Lower leg skin (tissue), 4 donors: ENCODE measurements around the gene DDN. TPM values are rescaled to one million over a fixed set of nuclear protein-coding genes. Genes with fewer than 3 reads are reported as not detected.

Experiments used
- DNase-seq, 2 donors: peaks; one replicate each; pipeline ENCODE4 v3.0.0-alpha.2; 2019; ENCODE audit warnings: low spot score in 2 of 2
- H3K4me3 ChIP-seq: fragments of 200-600 bp; sonication (generic); 2 replicates; pipeline ENCODE4 v1.5.1; 2017; ENCODE audit warnings: mild to moderate bottlenecking, low read depth; ENCODE audit not compliant: poor library complexity, severe bottlenecking
- CTCF ChIP-seq, 3 donors: fragments of 450-650 bp; IDR thresholded peaks; one replicate each; pipeline ENCODE4 v1.5.1; 2016; ENCODE audit warnings: antibody characterized with exemption in 3 of 3, mild to moderate bottlenecking in 3 of 3, moderate library complexity in 2 of 3
- POLR2A ChIP-seq, 2 donors: fragments of 450-650 bp; IDR thresholded peaks; one replicate each; pipeline ENCODE4 v1.6.1; 2016 to 2017; ENCODE audit warnings: antibody characterized with exemption in 2 of 2, mild to moderate bottlenecking in 1 of 2, moderate library complexity in 1 of 2
- WGBS, 2 donors: methylation state at CpG; one replicate each; pipeline ENCODE4 v1.1.5; 2018; 5-methylcytosine and 5-hydroxymethylcytosine counted together
- intact Hi-C: fragments of 100-400 bp; cut with DNase I; formaldehyde crosslinking; loops from one replicate; pipeline ENCODE4 v1.15.0; 2023; ENCODE audit warnings: low total_unique reads
- total RNA-seq, 4 donors: library from RNA; depleted of rRNA; stranded (reverse); fragments of >200 nt; gene quantifications; one replicate each; pipeline ENCODE4 v1.1.0, GENCODE V29; 2016

Gene DDN
- total RNA-seq, 4 donors from 2014 or later: 0.05 to 0.29 (median 0.13) TPM; not detected in 1

GRCh38 chr12:48958049-48958388 is 41.2 kb downstream of the DDN start:
- no peak overlapping the region for H3K4me3 ChIP-seq
- DNase-seq: no peak
- no peak for TF ChIP-seq CTCF (IDR thresholded peaks at IDR 0.05)
- no peak for TF ChIP-seq POLR2A (IDR thresholded peaks at IDR 0.05)
- intact Hi-C loops: no loop called here
- 16 to 19% methylated on average over 3 of the region's 3 CpGs for WGBS, 2 donors

DNA sequence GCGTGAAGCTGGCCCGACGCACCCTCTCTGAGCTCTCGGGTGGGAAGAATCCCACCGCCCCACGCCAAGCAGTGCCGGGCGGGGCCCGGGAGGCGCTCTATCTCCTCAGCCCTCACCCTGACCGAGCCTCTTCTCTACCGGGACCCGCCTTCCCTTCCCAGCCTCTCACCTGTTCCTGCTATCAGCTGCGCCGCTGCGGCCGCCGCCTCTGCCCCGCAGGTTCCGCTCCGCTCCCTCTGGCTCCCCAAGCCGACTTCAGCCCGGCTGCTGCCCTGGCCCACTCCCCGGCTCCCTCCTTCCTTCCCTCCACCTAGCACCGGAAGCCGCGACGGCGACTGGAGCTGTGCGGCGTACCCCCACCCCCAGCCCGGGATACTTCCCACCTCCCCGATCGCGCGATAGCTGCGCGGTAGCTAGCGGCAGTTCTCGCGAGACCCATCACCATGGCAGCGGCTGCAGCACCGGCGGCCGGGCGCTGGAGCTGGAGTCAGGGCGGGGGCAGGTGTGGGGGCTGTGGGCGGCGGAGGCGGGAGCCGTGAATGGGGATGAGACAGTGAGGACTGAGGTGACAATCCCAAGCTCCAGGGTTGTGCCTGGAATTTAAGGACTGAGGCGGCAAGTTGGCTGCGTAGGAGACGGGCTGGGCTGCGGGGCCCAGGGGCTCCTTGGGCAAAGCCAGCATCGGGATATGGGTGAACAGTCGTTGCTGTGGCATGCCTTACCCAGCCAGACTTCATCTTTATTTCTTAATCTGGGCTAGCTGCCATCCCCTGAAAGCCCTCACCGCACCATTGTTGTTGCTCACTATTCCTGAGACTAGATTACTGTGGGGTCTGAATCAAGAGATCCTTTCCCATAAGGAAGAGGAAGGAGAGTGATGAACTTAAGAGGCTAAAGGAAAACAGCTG is 41.8 kb downstream of the DDN start, which contains the start of gene ARF3:
Gene ARF3 (minus strand): TSS at position 347 of the 908 bp plus-strand sequence. CDS start 16,392 bp downstream, outside the sequence.
- intact Hi-C loops: no loop called here
- WGBS, 2 donors: 0 to 1% methylated on average over 49 to 55 of the region's 58 CpGs
- no peak for TF ChIP-seq CTCF (IDR thresholded peaks at IDR 0.05)
- TF ChIP-seq POLR2A (IDR thresholded peaks at IDR 0.05): no peak
- peak; percentile 88 to 98 for DNase-seq
- peak within 1 kb of the TSS; percentile 99 for H3K4me3 ChIP-seq

- peak overlapping the region; percentile 99 for H3K4me3 ChIP-seq
- 0 to 1% methylated on average over 29 of the region's 29 CpGs for WGBS, 2 donors
- peak; percentile 88 to 96 for DNase-seq
- intact Hi-C loops: no loop called here
- TF ChIP-seq POLR2A (IDR thresholded peaks at IDR 0.05) (no peak), CTCF (IDR thresholded peaks at IDR 0.05) (no peak)
Observed at GRCh38 chr12:48956279-48957140, 42.7 kb downstream of the DDN start.

GRCh38 chr12:48954841-48955501 is 44.2 kb downstream of the DDN start:
- WGBS, 2 donors: 54 to 68% methylated on average over 3 of the region's 3 CpGs
- no peak for DNase-seq
- intact Hi-C loops: no loop called here
- TF ChIP-seq POLR2A (IDR thresholded peaks at IDR 0.05) (no peak), CTCF (IDR thresholded peaks at IDR 0.05) (no peak)
- no peak overlapping the region for H3K4me3 ChIP-seq

DNA sequence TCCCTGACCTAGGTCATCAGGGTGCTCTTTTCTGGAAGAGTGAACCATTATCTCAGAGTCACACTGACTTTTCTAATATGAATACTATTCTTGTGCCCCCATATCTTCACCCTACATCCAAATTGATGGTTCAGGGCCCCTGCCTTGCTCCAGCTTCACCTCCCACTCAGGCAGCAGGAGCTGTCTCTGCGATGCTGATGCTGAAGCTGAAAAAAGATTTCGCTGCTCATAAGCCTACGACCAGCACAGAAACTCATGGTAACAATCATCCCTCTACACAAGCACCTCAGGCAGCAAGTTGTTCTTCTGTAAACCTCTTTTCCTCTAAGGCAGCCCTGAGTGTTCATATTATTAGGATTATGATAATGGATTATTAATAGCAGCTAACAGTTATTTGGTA is 45.1 kb downstream of the DDN start:
- H3K4me3 ChIP-seq: no peak overlapping the region
- TF ChIP-seq CTCF (IDR thresholded peaks at IDR 0.05): no peak
- TF ChIP-seq POLR2A (IDR thresholded peaks at IDR 0.05): no peak
- DNase-seq: no peak
- WGBS, 2 donors: 93 to 99% methylated on average over 3 of the region's 3 CpGs
- intact Hi-C loops: no loop called here
